AG10803 (cell line): ENCODE results near the gene SH2D3A.

ENCODE experiments used
- DNase-seq: peaks from one replicate; pipeline ENCODE4 v3.0.0; 2010; ENCODE audit warnings: low read depth
- H3K4me3 ChIP-seq: 2 replicates; pipeline ENCODE4 v1.5.1; 2011; ENCODE audit warnings: mild to moderate bottlenecking, low read length, control low read depth
- TF ChIP-seq, protein P1 (sequence below): conservative IDR thresholded peaks from 2 replicates; pipeline ENCODE4 v1.5.1; 2011; ENCODE audit warnings: mild to moderate bottlenecking, low read length, control low read depth, inconsistent platforms

The SH2D3A gene

GRCh38 chr19:6718111-6718740, 49.0 kb downstream of the SH2D3A start:
- DNase-seq = no peak
- TF ChIP-seq, protein P1, sequence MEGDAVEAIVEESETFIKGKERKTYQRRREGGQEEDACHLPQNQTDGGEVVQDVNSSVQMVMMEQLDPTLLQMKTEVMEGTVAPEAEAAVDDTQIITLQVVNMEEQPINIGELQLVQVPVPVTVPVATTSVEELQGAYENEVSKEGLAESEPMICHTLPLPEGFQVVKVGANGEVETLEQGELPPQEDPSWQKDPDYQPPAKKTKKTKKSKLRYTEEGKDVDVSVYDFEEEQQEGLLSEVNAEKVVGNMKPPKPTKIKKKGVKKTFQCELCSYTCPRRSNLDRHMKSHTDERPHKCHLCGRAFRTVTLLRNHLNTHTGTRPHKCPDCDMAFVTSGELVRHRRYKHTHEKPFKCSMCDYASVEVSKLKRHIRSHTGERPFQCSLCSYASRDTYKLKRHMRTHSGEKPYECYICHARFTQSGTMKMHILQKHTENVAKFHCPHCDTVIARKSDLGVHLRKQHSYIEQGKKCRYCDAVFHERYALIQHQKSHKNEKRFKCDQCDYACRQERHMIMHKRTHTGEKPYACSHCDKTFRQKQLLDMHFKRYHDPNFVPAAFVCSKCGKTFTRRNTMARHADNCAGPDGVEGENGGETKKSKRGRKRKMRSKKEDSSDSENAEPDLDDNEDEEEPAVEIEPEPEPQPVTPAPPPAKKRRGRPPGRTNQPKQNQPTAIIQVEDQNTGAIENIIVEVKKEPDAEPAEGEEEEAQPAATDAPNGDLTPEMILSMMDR = no peak
- no peak overlapping the region for H3K4me3 ChIP-seq

- no peak overlapping the region for H3K4me3 ChIP-seq
- peak; percentile 11 for DNase-seq
- TF ChIP-seq, protein P1 = no peak
These were observed 49.7 kb downstream of the SH2D3A start for GRCh38 chr19:6717441-6717971.

GRCh38 chr19:6717036-6717435, 50.2 kb downstream of the SH2D3A start:
- no peak for DNase-seq
- no peak overlapping the region for H3K4me3 ChIP-seq
- TF ChIP-seq, protein P1 = no peak

GRCh38 chr19:6716610-6716970, 50.6 kb downstream of the SH2D3A start:
- no peak overlapping the region for H3K4me3 ChIP-seq
- TF ChIP-seq, protein P1 = no peak
- no peak for DNase-seq

DNA sequence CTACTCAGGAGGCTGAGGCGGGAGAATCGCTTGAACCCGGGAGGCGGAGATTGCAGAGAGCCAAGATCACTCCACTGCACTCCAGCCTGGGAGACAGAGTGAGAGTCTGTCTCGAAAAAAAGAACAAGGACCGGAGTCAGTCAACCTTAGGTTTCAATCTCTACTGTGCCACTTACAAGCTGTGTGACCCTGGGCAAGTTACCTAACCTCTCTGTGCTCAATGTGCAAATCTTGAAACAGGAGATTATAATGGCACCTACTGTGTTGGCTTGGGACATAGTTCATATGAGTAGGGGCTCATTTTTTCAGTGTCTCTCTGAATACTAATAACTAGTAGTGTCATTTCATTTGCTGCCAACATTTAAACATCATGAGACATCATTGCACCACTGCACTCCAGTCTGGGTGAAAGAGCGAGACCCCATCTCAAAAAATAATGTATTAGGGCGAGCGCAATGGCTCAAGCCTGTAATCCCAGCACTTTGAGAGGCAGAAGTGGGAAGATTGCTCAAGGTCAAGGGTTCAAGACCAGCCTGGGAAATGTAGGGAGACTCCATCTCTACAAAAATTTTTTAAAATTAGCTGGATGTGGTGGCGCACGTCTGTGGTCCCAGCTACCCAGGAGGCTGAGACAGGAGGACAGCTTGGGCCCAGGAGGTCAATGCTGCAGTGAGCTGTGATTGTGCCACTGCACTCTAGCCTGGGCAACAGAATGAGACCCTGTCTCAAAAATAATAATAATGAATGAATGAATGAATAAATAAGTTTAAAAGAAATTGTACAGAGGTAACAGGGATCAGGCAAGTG, 52.3 kb downstream of the SH2D3A start:
- TF ChIP-seq, protein P1 = no peak
- H3K4me3 ChIP-seq = no peak overlapping the region
- DNase-seq = no peak

DNA sequence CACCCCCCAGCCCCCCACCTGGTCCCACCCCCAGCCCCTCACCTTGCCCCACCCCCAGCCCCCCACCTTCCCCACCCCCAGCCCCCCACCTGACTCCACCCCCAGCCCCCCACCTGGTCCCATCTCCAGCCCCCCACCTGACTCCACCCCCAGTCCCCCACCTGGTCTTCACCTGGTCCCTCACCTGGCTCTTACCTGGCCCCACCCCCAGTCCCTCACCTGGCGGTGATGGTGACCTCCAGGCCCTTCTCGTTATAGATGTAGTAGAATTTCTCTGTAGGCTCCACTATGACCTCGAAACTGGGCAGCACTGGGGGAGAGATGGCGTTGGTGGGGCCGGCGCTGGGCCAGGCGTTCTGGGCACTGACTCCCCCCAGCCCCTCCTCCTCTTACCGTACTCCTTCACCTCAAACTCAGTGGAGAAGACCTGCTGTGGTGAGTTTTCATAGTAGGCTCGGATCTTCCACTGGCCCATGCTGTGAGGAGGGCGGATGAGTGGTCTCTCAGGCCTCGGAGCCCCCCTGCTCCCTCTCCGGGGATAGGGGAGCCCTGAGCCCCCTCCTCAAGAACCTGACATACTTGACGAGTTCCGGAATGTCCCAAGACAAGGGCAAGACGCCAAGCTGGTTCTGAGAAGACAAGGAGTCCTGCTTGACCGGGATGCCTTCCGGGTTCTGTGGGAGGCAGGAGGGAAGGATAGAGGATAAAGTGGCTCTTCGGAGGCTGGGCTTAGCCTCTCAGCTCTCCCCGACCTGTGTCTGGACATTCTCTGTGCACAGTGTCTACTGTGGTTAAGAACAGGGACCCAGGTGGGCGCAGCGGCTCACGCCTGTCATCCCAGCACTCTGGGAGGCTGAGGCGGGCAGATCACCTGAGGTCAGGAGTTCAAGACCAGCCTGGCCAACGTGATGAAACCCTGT, 53.2 kb downstream of the SH2D3A start:
- no peak for DNase-seq
- H3K4me3 ChIP-seq = no peak overlapping the region
- TF ChIP-seq, protein P1 = no peak
